ENCODE data around the gene C19orf25.

DNA sequence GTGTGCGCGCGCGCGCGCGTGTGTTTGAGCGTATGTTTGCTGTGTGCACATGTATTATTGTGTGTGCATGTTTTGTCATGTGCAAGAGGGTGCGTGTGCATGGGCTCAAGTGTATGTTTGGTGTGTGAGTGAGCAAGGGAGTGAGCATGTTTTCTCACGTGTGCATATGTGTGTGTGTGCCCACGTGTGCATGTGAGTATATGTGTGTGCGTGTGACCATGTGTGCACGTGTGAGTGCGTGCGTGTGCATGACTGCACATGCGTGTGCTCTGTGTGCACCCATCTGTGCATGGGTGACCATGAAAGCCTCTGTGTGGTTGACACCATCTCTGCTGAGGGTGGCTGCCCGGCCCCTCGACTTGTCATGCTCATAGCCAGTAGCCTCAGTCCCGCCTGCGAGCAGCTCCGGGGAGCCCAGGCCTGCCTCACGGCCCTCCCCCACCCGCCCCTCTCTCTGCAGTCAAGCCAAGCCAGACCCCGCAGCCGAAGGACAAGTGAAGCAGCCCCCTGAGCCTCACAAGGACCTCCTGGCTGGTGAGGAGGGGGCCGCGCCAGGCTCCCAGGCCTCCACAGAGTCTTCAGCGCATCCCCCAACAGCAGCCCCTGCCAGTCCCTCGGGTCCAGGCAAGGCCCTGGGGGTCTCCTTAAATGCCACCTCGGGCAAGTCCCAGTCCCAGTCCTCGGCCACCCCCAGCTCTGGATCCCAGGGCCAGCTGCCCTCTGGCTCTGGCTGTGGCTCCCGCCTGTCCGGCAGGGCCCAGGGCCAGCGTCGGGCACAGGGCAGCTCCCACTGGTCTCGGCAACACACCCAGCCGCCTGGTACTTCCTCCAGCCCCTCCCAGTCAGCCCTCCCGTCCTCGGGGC lies 17.9 kb upstream of the C19orf25 start:
- TF ChIP-seq, protein P1, sequence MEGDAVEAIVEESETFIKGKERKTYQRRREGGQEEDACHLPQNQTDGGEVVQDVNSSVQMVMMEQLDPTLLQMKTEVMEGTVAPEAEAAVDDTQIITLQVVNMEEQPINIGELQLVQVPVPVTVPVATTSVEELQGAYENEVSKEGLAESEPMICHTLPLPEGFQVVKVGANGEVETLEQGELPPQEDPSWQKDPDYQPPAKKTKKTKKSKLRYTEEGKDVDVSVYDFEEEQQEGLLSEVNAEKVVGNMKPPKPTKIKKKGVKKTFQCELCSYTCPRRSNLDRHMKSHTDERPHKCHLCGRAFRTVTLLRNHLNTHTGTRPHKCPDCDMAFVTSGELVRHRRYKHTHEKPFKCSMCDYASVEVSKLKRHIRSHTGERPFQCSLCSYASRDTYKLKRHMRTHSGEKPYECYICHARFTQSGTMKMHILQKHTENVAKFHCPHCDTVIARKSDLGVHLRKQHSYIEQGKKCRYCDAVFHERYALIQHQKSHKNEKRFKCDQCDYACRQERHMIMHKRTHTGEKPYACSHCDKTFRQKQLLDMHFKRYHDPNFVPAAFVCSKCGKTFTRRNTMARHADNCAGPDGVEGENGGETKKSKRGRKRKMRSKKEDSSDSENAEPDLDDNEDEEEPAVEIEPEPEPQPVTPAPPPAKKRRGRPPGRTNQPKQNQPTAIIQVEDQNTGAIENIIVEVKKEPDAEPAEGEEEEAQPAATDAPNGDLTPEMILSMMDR (conservative IDR thresholded peaks at IDR 0.05), result no peak
- no peak for TF ChIP-seq ZFX (IDR thresholded peaks at IDR 0.05)
